Stimulated activated naive CD8-positive, alpha-beta T cell treated with anti-CD3 and anti-CD28 coated beads, Interleukin-15, Interleukin-2, amounts not matched to agents 100 U/mL and 50 U/mL, for 24 hours (primary cell): Measurements from ENCODE around the gene C22orf15.

Source experiments
- ATAC-seq: fragments of 150-1000 bp; cut with Tn5 transposase; one replicate; pipeline ENCODE4 v1.10.0; 2021
- DNase-seq: peaks from one replicate; pipeline ENCODE4 v3.0.0; 2021

C22orf15 gene

DNA sequence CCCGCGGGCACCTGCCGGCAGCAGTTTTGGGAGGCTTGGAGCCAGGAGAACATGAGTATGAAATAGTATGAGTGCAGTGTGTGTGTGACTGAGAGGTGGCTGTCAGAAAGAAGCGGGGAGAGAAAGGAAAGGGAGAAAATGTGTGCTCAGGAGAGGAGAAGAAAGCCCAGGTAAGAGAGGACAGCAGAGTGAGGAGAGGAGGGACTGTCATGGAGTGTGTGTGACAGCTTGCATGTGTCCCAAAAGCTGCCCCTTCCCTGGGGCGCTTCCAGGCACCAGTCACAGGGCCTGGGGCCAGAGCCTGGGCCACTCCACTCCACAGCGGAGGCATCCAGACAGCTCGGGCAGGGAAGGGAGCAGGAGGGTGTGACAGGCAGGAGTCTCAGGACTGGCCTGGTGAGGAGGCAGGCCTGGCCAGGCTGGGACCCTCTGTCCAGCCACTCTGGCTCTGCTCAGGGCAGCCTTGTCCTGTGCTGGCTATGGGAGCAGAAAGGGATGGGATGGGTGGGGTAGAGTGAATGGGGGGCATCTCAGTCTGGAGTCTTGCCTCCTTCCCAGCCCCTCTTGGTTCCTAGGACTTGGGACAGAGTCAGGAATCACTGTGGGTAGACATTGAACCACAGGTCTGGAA, 10.8 kb downstream of the C22orf15 start:
- ATAC-seq = no peak

DNA sequence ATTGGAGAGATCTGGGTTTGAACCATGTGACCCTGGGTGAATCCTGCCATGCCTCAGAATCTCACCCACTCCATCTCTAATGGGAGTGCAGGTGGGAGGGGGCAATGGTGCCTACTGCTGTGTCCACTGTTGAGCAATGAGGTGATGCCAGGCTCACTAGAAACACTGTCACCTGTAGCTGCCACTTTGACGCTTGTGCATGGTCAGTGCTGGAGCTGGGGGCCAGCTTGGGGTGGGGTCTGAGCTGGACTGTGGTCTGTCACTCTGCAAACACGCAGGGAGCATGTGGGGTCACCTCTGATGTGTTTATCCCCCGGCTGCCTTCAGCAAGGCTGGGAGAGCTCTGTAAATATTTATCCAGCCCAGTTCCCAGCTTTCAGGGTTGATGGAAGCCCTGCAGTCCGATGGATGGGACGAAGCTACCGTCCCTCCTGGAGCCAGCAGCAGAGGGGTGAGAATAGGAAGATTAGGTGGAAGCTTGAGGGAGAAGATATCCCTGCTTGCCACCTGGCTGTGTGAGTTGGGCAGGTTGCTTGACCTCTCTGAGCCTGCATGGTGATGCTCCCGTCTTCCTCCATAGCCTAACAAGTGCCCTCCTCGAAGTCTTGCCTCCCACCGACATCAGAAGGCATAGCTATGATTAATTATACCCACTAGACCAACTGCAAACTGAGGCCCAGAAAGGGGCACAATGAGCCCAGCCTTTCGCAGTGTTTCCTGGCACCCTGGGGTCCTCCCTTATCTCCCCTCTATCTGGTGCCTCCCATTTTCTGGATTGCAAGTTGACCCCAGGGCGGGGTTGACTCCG, 11.5 kb downstream of the C22orf15 start:
- ATAC-seq (no peak), DNase-seq (no peak)

More for the DNA sequence above, 10.8 kb downstream of the C22orf15 start:
- no peak for DNase-seq

DNA sequence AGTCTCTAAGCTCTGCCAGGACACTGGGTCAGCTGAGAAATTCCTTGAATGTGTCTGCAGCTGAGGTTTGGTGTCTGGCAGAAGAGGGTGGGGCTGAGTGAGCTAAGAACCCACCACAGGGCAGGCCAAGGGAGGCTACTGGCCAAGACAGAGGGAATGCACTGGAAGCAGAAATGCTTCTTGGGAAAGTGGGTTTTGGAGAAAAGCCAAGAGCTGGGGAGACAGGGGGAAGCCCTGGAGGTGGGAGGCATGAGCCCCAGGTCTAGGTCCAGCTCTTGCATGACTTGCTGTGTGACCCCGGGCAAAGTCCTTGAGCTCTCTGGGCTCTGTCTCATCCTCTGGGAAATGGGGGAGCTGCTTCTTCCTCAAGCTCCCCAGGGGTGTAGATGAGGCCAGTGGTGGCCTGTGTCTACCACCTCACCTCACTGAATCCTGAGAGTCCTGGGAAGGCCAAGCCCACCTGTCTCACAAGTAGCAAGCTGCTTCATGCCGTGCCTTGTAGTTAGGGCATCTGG, 12.2 kb downstream of the C22orf15 start:
- ATAC-seq (no peak), DNase-seq (no peak)

DNA sequence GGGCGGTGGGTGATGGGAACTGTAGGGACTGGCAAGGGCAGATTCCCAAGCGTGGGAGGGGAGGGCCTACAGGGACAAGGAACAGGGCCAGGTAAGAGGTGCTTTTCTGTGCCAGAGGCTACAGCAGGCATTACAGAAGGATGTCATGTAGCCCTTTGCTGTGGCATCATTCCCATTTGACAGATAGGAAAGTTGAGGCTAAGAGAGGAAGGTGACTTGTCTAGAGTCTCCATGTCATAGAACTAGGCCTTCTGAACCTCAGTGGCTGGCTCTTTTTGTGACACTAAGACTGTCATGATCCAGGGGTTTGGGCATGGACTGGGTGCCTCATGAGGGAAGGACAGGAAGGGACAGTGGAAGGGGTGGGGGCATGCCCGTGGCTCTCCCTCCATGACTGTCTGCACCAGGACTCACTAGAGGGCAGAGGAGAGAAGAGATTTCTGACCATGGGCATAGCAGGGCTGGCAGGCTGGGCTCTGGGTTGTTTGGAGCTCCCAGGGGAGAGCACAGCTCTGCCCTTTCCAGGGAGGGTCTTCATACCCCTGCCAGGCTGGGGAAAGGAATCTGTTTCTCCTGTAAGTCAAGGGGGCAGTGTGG, 13.1 kb downstream of the C22orf15 start:
- ATAC-seq = no peak
- no peak for DNase-seq

DNA sequence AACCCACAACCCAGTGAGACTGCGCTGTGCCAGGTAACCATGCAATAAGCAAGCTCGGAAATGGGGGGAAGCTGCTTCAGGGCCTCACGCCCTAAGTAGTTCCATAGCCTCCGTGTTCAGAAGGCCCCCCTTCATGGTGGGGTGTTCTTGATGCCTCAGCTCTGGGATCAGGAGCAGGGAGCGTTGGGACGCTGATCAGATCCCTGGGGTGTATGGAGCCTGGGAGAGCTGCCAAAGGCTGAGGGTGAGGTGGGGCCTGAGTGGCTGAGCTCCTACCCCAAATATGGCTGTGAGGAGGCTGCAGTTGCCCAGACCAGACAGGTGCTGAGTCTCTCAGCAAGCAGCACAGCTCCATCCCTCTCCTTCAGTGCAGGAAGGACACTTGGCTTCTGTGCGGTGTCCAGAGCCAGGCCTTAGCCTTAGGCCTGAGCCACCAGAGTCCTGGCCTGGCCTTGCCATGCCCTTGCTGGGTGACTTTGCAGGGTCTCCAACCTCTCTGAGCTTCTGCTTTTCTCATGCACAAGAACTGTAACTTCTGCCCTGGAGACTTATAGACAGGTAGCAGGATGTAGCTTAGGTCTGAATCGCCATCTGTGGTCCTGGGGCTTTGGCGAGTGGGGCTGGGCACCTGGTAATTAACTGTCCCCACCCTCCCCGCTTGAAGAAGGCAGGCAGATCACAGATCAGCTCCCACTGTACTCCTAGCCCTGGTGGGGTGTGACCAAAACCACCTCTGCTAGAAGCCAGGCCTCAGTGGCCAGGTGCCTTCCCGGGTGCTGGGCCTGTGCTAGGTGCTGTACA, 15.2 kb downstream of the C22orf15 start:
- DNase-seq (no peak), ATAC-seq (no peak)

DNA sequence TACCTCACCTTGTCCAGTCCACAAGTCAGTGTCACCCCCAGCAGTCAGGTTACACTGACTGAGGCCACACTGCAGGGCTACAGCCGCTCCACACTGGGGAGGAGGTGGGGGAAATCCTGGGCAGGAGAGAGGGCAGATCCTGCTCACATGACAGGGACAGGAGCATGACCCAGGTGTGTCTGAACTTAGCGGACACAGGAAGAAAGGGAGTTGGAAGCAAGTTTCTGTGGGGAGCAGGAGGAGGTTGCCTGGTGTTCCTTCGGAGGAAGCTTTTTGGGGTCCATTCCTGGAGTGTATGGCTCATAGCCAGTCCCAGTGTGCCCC, 15.7 kb downstream of the C22orf15 start:
- DNase-seq (no peak), ATAC-seq (no peak)

DNA sequence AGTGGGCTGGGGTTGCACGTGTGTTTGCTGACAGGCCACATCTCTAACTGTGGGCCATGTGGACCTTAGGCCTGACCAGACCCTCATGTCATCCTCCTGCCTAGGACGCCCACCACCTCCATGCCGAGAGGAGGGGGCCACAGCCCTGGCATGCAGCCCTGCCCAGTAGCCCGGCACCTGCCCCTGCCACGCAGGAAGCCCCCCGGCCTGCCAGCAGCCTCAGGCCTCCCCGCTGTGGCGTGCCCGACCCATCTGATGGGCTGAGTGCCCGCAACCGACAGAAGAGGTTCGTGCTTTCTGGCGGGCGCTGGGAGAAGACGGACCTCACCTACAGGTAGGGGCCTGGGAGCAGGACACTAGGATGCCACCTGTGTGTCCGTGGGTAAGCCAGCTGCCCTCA, 16.3 kb downstream of the C22orf15 start:
- ATAC-seq (no peak), DNase-seq (no peak)

DNA sequence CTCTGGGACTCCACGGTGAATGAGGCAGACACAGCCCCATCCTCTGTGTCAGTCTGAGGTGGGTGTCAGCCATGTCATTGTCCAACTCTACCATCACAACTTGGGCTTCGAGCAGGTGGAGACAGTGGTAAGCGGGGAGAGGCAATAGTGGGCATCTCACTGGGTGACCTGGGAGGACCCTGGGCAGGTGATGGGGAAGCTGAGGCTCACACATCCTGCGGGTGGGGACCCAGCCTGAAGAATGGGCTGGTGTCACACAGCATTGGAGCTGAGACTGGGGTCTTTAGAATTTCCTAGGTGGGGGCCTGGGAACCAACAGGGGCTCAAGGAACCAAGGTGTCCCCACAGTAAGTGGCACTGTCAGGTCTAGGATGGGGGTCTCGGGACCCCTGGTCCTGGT, 16.9 kb downstream of the C22orf15 start:
- DNase-seq = no peak
- no peak for ATAC-seq

DNA sequence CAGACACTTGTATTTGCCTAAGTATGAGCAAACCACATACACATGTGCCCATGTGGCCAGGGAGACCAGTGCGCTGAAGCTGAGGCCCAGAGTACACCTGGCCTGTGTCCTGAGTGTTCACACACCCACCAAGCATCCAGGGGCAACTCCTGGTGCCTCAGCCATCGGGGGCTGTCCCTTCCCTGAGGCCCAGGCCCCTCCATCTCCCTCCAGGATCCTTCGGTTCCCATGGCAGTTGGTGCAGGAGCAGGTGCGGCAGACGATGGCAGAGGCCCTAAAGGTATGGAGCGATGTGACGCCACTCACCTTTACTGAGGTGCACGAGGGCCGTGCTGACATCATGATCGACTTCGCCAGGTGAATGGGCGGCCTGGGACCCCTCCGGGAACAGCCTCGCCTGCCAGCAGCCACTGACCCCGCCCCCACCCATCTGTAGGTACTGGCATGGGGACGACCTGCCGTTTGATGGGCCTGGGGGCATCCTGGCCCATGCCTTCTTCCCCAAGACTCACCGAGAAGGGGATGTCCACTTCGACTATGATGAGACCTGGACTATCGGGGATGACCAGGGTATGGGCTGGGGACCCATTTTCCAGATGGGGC, 17.5 kb downstream of the C22orf15 start:
- no peak for DNase-seq
- no peak for ATAC-seq

DNA sequence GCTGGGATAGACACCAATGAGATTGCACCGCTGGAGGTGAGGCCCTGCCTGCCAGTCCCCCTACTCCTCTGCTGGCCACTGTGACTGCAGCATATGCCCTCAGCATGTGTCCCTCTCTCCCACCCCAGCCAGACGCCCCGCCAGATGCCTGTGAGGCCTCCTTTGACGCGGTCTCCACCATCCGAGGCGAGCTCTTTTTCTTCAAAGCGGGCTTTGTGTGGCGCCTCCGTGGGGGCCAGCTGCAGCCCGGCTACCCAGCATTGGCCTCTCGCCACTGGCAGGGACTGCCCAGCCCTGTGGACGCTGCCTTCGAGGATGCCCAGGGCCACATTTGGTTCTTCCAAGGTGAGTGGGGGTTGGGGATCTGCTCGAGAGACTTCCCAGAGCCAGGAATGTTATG, 18.3 kb downstream of the C22orf15 start:
- ATAC-seq (no peak), DNase-seq (no peak)

DNA sequence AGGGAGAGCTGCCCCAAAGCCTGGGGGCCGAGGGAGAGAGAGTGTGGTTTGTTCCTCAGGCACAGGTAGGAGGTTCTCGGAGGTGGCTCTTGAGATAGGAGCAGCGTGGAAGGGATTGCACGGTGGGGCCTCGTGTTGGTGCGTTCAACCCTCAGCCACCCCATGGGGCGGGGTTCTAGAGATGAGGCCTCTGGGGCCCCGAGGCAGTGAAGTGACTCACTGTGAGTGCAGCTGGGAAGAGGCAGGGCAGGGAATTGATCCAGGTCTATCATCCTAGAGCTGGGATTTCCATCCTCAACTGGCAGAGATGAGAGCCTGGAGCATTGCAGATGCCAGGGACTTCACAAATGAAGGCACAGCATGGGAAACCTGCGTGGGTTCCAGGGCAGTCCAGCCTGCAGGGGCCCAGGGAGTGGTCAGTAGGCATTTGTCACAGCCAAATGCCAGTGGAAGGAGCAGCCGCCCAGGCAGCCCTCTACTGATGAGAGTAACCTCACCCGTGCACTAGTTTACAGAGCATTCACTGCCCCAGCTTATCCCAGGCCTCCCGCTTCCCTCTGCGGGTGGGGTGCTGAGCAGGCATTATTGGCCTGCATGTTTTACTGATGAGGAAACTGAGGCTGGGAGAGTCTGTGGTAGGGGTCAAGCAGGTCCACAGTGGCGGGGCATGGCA, 18.9 kb downstream of the C22orf15 start:
- ATAC-seq = no peak
- no peak for DNase-seq

DNA sequence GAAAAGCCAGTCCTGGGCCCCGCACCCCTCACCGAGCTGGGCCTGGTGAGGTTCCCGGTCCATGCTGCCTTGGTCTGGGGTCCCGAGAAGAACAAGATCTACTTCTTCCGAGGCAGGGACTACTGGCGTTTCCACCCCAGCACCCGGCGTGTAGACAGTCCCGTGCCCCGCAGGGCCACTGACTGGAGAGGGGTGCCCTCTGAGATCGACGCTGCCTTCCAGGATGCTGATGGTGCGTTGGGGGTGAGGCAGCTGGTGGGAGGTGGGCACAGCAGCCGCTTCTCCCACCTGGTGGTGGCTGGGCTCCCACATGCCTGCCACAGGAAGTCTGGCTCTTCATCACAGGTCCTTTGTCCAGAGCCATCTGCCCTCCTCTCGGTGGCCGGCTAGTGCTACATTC, 19.5 kb downstream of the C22orf15 start:
- ATAC-seq (no peak), DNase-seq (no peak)

DNA sequence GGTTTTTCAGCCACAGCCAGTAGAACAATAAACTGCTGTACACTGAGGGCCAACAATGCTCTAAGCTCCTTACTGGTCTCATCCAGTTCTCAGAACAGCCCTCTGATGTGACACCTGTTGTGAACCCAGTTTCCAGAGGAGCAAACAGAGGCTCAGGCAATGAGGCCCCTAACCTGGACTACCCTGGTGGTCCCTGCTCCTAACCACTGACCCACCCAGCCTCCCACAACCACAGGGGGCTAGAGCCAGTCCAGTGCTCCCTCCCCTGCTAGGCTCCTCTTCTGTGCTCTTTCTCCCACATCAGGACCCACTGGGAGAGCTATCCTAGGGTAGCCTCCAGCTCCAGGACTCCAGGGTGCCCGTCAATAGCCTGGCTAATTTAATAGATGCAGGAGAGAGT, 19.9 kb downstream of the C22orf15 start:
- DNase-seq (no peak), ATAC-seq (no peak)

DNA sequence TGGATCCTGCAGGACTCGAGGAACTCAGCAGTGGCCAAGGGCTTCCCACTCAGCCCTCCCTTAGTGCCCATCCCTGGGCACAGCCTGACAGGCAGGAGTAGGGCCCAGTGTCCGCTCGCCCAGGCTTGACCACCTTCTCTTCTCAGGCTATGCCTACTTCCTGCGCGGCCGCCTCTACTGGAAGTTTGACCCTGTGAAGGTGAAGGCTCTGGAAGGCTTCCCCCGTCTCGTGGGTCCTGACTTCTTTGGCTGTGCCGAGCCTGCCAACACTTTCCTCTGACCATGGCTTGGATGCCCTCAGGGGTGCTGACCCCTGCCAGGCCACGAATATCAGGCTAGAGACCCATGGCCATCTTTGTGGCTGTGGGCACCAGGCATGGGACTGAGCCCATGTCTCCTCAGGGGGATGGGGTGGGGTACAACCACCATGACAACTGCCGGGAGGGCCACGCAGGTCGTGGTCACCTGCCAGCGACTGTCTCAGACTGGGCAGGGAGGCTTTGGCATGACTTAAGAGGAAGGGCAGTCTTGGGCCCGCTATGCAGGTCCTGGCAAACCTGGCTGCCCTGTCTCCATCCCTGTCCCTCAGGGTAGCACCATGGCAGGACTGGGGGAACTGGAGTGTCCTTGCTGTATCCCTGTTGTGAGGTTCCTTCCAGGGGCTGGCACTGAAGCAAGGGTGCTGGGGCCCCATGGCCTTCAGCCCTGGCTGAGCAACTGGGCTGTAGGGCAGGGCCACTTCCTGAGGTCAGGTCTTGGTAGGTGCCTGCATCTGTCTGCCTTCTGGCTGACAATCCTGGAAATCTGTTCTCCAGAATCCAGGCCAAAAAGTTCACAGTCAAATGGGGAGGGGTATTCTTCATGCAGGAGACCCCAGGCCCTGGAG, 20.7 kb downstream of the C22orf15 start:
- ATAC-seq (no peak), DNase-seq (no peak)

DNA sequence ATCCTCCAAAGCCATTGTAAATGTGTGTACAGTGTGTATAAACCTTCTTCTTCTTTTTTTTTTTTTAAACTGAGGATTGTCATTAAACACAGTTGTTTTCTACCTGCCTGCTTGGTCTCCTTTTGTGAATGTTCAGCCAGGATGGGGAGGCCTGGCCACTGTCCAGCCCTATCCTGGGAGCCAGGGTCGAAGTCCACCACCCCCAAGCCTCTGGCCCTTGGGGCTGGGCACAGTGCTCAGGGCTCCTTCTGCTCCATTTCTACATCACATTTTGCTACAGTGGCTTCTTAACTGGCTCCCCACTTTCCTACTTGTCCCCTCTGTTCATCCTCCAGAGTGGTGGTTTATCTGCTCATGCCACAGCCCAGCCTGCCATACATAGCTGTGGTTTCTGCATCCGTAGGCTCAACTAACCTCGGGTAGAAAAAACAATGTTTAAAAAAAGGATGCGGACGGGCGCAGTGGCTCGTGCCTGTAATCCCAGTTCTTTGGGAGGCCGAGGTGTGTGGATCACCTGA, 21.5 kb downstream of the C22orf15 start:
- no peak for DNase-seq

DNA sequence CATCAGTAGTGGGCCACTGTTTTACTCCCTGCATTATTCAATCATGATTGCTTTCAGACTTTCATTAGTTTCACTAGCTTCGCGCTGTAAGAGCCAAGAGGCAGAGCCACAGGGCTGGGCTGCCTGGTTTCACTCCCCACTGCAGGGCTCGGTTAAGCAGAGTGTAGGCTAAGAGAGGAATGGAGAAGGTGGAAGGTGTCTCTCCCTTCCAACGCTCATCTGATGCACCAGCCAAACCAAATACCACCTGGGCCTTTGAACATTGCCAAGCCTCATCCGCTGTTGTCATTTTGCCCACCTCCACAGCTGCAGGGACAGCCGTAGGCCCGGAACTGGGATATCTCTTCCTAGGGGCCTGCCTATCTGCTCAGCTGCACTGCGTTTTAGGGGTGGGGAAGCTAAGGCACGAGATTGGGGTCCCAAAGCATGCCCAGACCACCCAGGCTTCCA, 23.5 kb downstream of the C22orf15 start:
- peak; percentile 37 for DNase-seq
- peak; percentile 5 for ATAC-seq

More for the DNA sequence above, 21.5 kb downstream of the C22orf15 start:
- no peak for ATAC-seq

DNA sequence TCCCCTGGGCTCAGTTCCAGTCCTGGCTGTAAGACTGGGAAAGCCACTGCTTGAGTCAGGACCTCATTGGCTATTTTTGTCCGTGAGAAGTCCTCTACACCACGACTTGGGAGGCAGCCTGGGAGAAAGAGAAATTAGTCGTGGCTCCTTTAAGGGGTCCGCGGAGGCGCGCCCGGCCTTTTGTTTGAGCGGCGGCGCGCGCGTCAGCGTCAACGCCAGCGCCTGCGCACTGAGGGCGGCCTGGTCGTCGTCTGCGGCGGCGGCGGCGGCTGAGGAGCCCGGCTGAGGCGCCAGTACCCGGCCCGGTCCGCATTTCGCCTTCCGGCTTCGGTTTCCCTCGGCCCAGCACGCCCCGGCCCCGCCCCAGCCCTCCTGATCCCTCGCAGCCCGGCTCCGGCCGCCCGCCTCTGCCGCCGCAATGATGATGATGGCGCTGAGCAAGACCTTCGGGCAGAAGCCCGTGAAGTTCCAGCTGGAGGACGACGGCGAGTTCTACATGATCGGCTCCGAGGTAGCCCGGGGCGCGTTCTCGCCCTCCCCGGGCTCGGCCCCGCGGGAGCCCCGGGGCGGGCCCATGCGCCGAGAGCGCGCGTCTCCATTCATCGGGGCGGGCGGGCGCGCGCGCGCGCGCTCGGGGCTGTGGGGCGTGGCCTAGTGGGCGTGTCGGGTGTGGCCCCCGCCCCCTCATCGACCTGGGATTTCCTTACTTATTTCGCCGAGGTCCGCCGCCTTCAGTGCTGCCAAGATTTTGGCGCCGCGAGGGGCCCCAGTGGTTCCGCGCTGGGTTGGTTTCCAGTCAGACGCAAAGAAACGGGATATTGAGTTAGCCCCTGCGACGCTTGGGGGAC, 24.2 kb downstream of the C22orf15 start, which contains the start of gene SMARCB1:
Gene SMARCB1, plus strand, starts transcription at position 215 of the 848 bp plus-strand sequence. Its CDS starts 204 bp downstream, at position 419.
- ATAC-seq = peak; percentile 83
- DNase-seq = peak; percentile 92

DNA sequence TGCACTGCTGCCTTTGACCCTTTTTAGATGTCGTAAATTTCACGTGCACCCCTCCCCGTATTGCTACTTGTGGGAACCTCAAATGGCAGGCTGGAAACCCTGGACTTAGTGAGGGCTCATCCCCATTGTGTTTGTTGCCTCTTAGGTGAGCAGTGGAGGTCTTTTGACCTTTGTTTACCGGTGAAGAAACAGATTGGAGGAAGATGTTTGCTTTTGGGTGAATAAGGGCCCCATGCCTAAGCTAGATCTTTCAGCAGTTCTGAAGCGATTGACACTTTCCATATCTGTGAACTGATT, 24.8 kb downstream of the C22orf15 start:
- no peak for ATAC-seq
- DNase-seq = no peak

DNA sequence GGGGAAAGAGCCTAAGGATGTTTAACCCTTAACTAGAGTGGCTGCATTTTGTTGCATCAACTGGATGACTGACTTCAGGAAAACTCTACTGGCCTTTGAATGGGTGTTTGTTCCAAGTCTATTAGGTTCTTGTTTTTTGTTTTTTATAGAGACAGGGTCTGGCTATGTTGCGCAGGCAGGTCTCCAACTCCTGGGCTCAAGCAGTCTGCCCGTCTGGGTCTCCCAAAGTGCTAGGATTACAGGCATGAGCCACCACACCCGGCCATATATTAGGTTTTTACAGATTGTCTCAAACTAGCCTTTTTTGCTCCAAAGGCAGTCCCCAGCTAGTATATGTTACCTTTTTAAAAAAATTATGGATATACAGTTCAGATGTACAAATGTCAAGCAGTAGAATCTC, 25.1 kb downstream of the C22orf15 start:
- DNase-seq (no peak), ATAC-seq (no peak)
